CD14-positive monocyte (primary cell): ENCODE results near the gene CYB5D1. TPM values are rescaled to one million over a fixed set of nuclear protein-coding genes. Genes with fewer than 3 reads are reported as not detected.

ENCODE experiments used
- DNase-seq, 3 donors: peaks; one replicate each; pipeline ENCODE4 v3.0.0-alpha.2; 2011 to 2022
- H2AFZ ChIP-seq: 2 replicates; pipeline ENCODE4 v1.6.0; 2012; ENCODE audit warnings: mild to moderate bottlenecking, low read depth, low read length, inconsistent platforms; ENCODE audit not compliant: insufficient read depth, poor library complexity, severe bottlenecking
- H3K27ac ChIP-seq, 2 donors: 1 replicate in 1 of 2; 2 replicates in 1 of 2; pipeline ENCODE4 v1.5.1; 2012 to 2013; ENCODE audit warnings: low read length in 2 of 2, control low read depth in 1 of 2, inconsistent platforms in 1 of 2, low read depth in 1 of 2, mild to moderate bottlenecking in 1 of 2
- H3K27me3 ChIP-seq, 2 donors: one replicate each; pipeline versions ENCODE4 v1.6.0 to v1.6.1; 2011 to 2013; ENCODE audit warnings: low read length in 2 of 2; ENCODE audit not compliant: control insufficient read depth in 2 of 2, insufficient read depth in 2 of 2
- H3K36me3 ChIP-seq, 2 donors: replicated peaks in 1 of 2; 1 replicate in 1 of 2; 2 replicates in 1 of 2; pipeline versions ENCODE4 v1.5.1 to v1.6.1; 2012 to 2013; ENCODE audit warnings: low read length in 2 of 2, control low read depth in 1 of 2, inconsistent platforms in 1 of 2, mild to moderate bottlenecking in 1 of 2; ENCODE audit not compliant: insufficient read depth in 2 of 2, control insufficient read depth in 1 of 2
- H3K4me1 ChIP-seq, 2 donors: 1 replicate in 1 of 2; 2 replicates in 1 of 2; pipeline versions ENCODE4 v1.5.1 to v1.6.1; 2012 to 2013; ENCODE audit warnings: low read length in 2 of 2, control low read depth in 1 of 2, inconsistent platforms in 1 of 2, mild to moderate bottlenecking in 1 of 2, moderate library complexity in 1 of 2; ENCODE audit not compliant: insufficient read depth in 2 of 2, control insufficient read depth in 1 of 2
- H3K4me2 ChIP-seq: replicated peaks from 2 replicates; pipeline ENCODE3; 2012; ENCODE audit warnings: low read length, moderate library complexity, mild to moderate bottlenecking; ENCODE audit not compliant: poor library complexity, severe bottlenecking; ENCODE audit errors: extremely low read depth
- H3K4me3 ChIP-seq, 3 experiments: fragments of 200-600 bp in 1 of 3; sonication (generic) in 1 of 3; replicated peaks in 1 of 3; 1 replicate in 2 of 3; 2 replicates in 1 of 3; pipeline ENCODE4 v1.5.1; 2011 to 2013; ENCODE audit warnings: low read length in 3 of 3, mild to moderate bottlenecking in 3 of 3, control low read depth in 2 of 3, low read depth in 2 of 3, inconsistent platforms in 1 of 3, moderate library complexity in 1 of 3
- H3K79me2 ChIP-seq: 2 replicates; pipeline ENCODE4 v1.6.0; 2012; ENCODE audit warnings: mild to moderate bottlenecking, control low read depth, inconsistent platforms, low read length, moderate library complexity; ENCODE audit not compliant: insufficient read depth
- H3K9ac ChIP-seq: 2 replicates; pipeline ENCODE4 v1.6.0; 2017; ENCODE audit warnings: low read length, mild to moderate bottlenecking; ENCODE audit not compliant: insufficient read depth, poor library complexity, severe bottlenecking
- H3K9me3 ChIP-seq, 2 donors: replicated peaks in 1 of 2; 1 replicate in 1 of 2; 2 replicates in 1 of 2; pipeline versions ENCODE4 v1.5.1 to v1.6.1; 2012 to 2013; ENCODE audit warnings: low read length in 2 of 2, control low read depth in 1 of 2; ENCODE audit not compliant: control insufficient read depth in 1 of 2, insufficient read depth in 1 of 2
- H4K20me1 ChIP-seq: 2 replicates; pipeline ENCODE4 v1.6.0; 2012; ENCODE audit warnings: mild to moderate bottlenecking, low read length, control low read depth, moderate library complexity; ENCODE audit not compliant: insufficient read depth
- H3K27ac Mint-ChIP-seq, 7 donors: one replicate each; pipeline ENCODE4 v1.8.0; 2020; ENCODE audit warnings: mild to moderate bottlenecking in 7 of 7, mixed read lengths in 7 of 7, moderate library complexity in 6 of 7, inconsistent platforms in 2 of 7
- H3K27me3 Mint-ChIP-seq, 3 donors: one replicate each; pipeline ENCODE4 v1.8.0; 2021 to 2022; ENCODE audit warnings: low read depth in 3 of 3, mild to moderate bottlenecking in 3 of 3, mixed read lengths in 3 of 3, moderate library complexity in 3 of 3, inconsistent platforms in 1 of 3
- H3K36me3 Mint-ChIP-seq, 2 donors: one replicate each; pipeline ENCODE4 v1.8.0; 2020; ENCODE audit warnings: mixed read lengths in 2 of 2, inconsistent platforms in 1 of 2, mild to moderate bottlenecking in 1 of 2
- H3K4me1 Mint-ChIP-seq: one replicate; pipeline ENCODE4 v1.8.0; 2020; ENCODE audit warnings: mild to moderate bottlenecking, mixed read lengths
- H3K4me3 Mint-ChIP-seq, 2 donors: one replicate each; pipeline ENCODE4 v1.8.0; 2020; ENCODE audit warnings: mild to moderate bottlenecking in 2 of 2, mixed read lengths in 2 of 2, moderate library complexity in 1 of 2
- H3K9me3 Mint-ChIP-seq, 7 donors: one replicate each; pipeline ENCODE4 v1.8.0; 2020 to 2022; ENCODE audit warnings: mixed read lengths in 7 of 7, mild to moderate bottlenecking in 6 of 7, moderate library complexity in 6 of 7, inconsistent platforms in 2 of 7
- WGBS: methylation state at CpG from one replicate; pipeline ENCODE4 v1.1.5; 2013; ENCODE audit warnings: missing lambda C conversion rate; ENCODE audit not compliant: insufficient coverage; 5-methylcytosine and 5-hydroxymethylcytosine counted together
- intact Hi-C, 2 donors: fragments of 100-400 bp; cut with micrococcal nuclease; formaldehyde crosslinking; loops; one replicate each; pipeline versions ENCODE4 v1.15.0 to v1.15.1; 2023
- polyA plus RNA-seq, 3 donors: library from polyadenylated mRNA; depleted of rRNA in 1 of 3; unstranded in 2 of 3; stranded (reverse) in 1 of 3; fragments of 300-500 nt in 2 of 3; fragments of >200 nt in 1 of 3; fragmentation: Illumina TruSeq in 2 of 3; gene quantifications; 1 replicate in 2 of 3; 2 replicates in 1 of 3; pipeline ENCODE4 v1.2.3, GENCODE V29; 2012 to 2021
- TF ChIP-seq, protein P1 (sequence below): fragments of 200-600 bp; IDR thresholded peaks from one replicate; pipeline ENCODE4 v1.8.0; 2022; ENCODE audit warnings: antibody characterized with exemption, mild to moderate bottlenecking

CYB5D1 gene
- polyA plus RNA-seq, 3 donors: 0.50 to 4.8 (median 0.98) TPM

DNA sequence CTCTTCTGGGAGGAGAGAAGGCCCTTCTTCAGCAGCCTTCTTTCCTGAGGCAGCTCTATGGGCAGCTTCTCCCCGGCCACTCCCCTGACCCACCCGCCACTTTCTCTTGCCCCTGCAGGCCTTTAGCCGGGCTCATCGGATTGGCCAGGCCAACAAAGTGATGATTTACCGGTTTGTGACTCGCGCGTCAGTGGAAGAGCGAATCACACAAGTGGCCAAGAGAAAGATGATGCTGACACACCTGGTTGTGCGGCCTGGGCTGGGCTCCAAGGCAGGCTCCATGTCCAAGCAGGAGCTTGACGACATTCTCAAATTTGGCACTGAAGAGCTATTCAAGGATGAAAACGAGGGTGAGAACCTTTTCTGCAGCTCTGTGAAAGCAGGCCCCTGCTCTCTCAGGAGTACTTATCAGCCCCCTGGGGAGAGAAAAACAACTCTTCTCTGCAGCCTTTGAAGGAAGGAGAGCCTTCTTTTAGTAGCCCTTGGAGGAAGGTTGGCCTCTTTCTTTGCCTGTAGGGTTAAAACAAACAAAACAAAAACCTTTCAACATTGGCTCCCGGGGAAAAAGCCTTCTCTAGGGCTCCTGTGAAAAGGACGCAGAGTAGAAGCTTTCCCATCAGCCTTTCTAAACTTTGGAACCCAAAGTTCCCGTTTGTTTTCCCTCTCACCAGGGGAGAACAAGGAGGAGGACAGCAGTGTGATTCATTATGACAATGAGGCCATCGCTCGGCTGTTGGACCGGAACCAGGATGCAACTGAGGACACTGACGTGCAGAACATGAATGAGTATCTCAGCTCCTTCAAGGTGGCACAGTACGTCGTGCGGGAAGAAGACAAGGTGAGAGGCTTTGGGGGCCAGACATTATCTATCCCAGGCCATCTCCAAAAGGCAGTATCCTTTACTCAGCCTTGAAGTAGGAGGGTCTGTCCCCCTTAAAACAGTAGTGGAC is 45.6 kb downstream of the CYB5D1 start:
- H4K20me1 ChIP-seq: no peaks in the 10 kb centered on the region
- no peak overlapping the region for H3K27ac ChIP-seq
- Mint-ChIP-seq H3K27me3 (peaks cover 0 to 3% (median 2%) of the 10 kb centered on the region in 3 donors), H3K9me3 (no peaks in the 10 kb centered on the region), H3K4me3 (no peak overlapping the region), H3K36me3 (peaks cover 97 to 100% of the 10 kb centered on the region in 2 donors), H3K27ac (no peak overlapping the region), H3K4me1 (no peaks in the 10 kb centered on the region)
- no peaks in the 10 kb centered on the region for H3K9me3 ChIP-seq
- H3K4me2 ChIP-seq: no peak overlapping the region
- H3K27me3 ChIP-seq: no peaks in the 10 kb centered on the region
- H3K4me3 ChIP-seq: no peak overlapping the region
- intact Hi-C loops: no loop called here
- peaks cover 99 to 100% of the 10 kb centered on the region in 2 donors for H3K36me3 ChIP-seq
- TF ChIP-seq, protein P1, sequence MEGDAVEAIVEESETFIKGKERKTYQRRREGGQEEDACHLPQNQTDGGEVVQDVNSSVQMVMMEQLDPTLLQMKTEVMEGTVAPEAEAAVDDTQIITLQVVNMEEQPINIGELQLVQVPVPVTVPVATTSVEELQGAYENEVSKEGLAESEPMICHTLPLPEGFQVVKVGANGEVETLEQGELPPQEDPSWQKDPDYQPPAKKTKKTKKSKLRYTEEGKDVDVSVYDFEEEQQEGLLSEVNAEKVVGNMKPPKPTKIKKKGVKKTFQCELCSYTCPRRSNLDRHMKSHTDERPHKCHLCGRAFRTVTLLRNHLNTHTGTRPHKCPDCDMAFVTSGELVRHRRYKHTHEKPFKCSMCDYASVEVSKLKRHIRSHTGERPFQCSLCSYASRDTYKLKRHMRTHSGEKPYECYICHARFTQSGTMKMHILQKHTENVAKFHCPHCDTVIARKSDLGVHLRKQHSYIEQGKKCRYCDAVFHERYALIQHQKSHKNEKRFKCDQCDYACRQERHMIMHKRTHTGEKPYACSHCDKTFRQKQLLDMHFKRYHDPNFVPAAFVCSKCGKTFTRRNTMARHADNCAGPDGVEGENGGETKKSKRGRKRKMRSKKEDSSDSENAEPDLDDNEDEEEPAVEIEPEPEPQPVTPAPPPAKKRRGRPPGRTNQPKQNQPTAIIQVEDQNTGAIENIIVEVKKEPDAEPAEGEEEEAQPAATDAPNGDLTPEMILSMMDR: no peak
- no peaks in the 10 kb centered on the region for H3K4me1 ChIP-seq
- H3K9ac ChIP-seq: no peak overlapping the region
- H2AFZ ChIP-seq: no peak overlapping the region
- WGBS: 98% methylated on average over 17 of the region's 22 CpGs
- DNase-seq: no peak
- H3K79me2 ChIP-seq: no peaks in the 10 kb centered on the region

DNA sequence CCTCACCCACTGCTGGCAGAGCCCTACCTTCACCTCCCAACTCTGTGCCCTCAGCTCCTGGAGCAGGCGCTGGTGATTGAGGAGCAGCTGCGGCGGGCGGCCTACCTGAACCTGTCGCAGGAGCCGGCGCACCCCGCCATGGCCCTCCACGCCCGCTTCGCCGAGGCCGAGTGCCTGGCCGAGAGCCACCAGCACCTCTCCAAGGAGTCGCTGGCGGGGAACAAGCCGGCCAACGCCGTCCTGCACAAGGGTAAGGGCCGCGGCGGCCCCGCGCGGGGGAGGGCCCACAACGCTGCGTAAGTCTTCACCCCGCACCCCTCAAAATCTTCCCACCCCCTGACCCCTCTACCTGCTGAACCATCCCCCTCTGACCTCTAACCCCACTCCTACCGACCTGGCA is 51.3 kb downstream of the CYB5D1 start:
- Mint-ChIP-seq H3K27me3 (peaks cover 0 to 2% (median 0%) of the 10 kb centered on the region in 3 donors), H3K4me3 (no peak overlapping the region), H3K9me3 (no peaks in the 10 kb centered on the region), H3K36me3 (peaks cover 76 to 79% of the 10 kb centered on the region in 2 donors), H3K4me1 (peaks cover 14% of the 10 kb centered on the region), H3K27ac (no peak overlapping the region)
- Histone ChIP-seq H3K9me3 (no peaks in the 10 kb centered on the region), H3K27ac (no peak overlapping the region), H3K36me3 (peaks cover 78 to 85% of the 10 kb centered on the region in 2 donors), H2AFZ (no peak overlapping the region), H3K4me1 (peaks cover 4 to 5% of the 10 kb centered on the region in 2 donors), H3K4me3 (no peak overlapping the region), H3K27me3 (no peaks in the 10 kb centered on the region), H3K9ac (no peak overlapping the region), H3K79me2 (peaks cover 1% of the 10 kb centered on the region), H4K20me1 (peaks cover 6% of the 10 kb centered on the region), H3K4me2 (no peak overlapping the region)
- 97% methylated on average over 29 of the region's 29 CpGs for WGBS
- intact Hi-C loops: no loop called here
- TF ChIP-seq, protein P1: no peak
- no peak for DNase-seq
